SK-N-SH (cell line): ENCODE data around the gene FOXK1.

Source experiments
- CTCF ChIP-seq: fragments of 200-600 bp; sonication (generic); IDR thresholded peaks from 2 replicates; pipeline ENCODE4 v1.6.1; 2017; ENCODE audit warnings: antibody characterized with exemption, mild to moderate bottlenecking, moderate library complexity
- EP300 ChIP-seq, 2 experiments: IDR thresholded peaks; 2 replicates each; pipeline versions ENCODE4 v1.4.0 to v1.6.1; 2012; ENCODE audit warnings: borderline replicate concordance in 1 of 2, low read depth in 1 of 2, low read length in 1 of 2
- EZH2phosphoT487 ChIP-seq: fragments of 200-600 bp; sonication (generic); IDR thresholded peaks from 2 replicates; pipeline ENCODE4 v1.6.1; 2017; ENCODE audit warnings: low read depth, mixed run types, mild to moderate bottlenecking, antibody characterized with exemption, moderate library complexity, borderline replicate concordance
- FOXJ3 ChIP-seq: sonication (generic); formaldehyde crosslinking; IDR thresholded peaks from 2 replicates; pipeline ENCODE4 v1.5.1; 2020; ENCODE audit warnings: mild to moderate bottlenecking, missing genetic modification reagents
- MAX ChIP-seq: IDR thresholded peaks from 2 replicates; pipeline ENCODE4 v1.4.0; 2012; ENCODE audit warnings: low read depth
- POLR2AphosphoS5 ChIP-seq: IDR thresholded peaks from 2 replicates; pipeline ENCODE4 v1.6.1; 2012; ENCODE audit warnings: low read depth, low read length
- REST ChIP-seq: IDR thresholded peaks from 2 replicates; pipeline ENCODE4 v1.6.1; 2012; ENCODE audit warnings: mild to moderate bottlenecking, low read depth, low read length, moderate library complexity
- RXRA ChIP-seq: IDR thresholded peaks from 2 replicates; pipeline ENCODE4 v1.4.0; 2012; ENCODE audit warnings: low read depth, mild to moderate bottlenecking, borderline replicate concordance
- SMC3 ChIP-seq: IDR thresholded peaks from 2 replicates; pipeline ENCODE4 v1.6.1; 2012; ENCODE audit warnings: low read depth, low read length, improper control_type of control experiment
- TEAD4 ChIP-seq: IDR thresholded peaks from 2 replicates; pipeline ENCODE4 v1.4.0; 2012; ENCODE audit warnings: mild to moderate bottlenecking, borderline replicate concordance; ENCODE audit not compliant: insufficient read depth
- YY1 ChIP-seq: IDR thresholded peaks from 2 replicates; pipeline ENCODE4 v1.4.0; 2012; ENCODE audit warnings: low read depth, mild to moderate bottlenecking

- TF ChIP-seq FOXJ3 (CRISPR knock-in tag) (no peak), CTCF (no peak), POLR2AphosphoS5 (no peak), RXRA (no peak), EP300 (IDR thresholded peaks at IDR 0.05; ENCODE audit: borderline replicate concordance in 1 of 2, low read depth in 1 of 2, low read length in 1 of 2) (no peak), REST (no peak), TEAD4 (no peak), MAX (no peak), EZH2phosphoT487 (no peak), YY1 (no peak), SMC3 (no peak)
Measured at GRCh38 chr7:4683043-4683883, 1.2 kb downstream of the FOXK1 start.
